HEK293T (cell line): ENCODE measurements around the gene ZNF879.

Source experiments
- ELF4 ChIP-seq: fragments of 450-650 bp; IDR thresholded peaks from 2 replicates; pipeline ENCODE4 v1.6.1; 2017; ENCODE audit warnings: antibody characterized with exemption
- FOXM1 ChIP-seq: fragments of 450-650 bp; IDR thresholded peaks from 2 replicates; pipeline ENCODE4 v1.6.1; 2017; ENCODE audit warnings: mild to moderate bottlenecking, borderline replicate concordance
- L3MBTL2 ChIP-seq: fragments of 450-650 bp; conservative IDR thresholded peaks from 2 replicates; pipeline ENCODE4 v1.6.1; 2016; ENCODE audit warnings: mild to moderate bottlenecking
- ZNF384 ChIP-seq: fragments of 450-650 bp; IDR thresholded peaks from 2 replicates; pipeline ENCODE4 v1.6.1; 2016
- TF ChIP-seq, protein P1 (sequence below): fragments of 450-650 bp; IDR thresholded peaks from 2 replicates; pipeline ENCODE4 v1.6.1; 2016

DNA sequence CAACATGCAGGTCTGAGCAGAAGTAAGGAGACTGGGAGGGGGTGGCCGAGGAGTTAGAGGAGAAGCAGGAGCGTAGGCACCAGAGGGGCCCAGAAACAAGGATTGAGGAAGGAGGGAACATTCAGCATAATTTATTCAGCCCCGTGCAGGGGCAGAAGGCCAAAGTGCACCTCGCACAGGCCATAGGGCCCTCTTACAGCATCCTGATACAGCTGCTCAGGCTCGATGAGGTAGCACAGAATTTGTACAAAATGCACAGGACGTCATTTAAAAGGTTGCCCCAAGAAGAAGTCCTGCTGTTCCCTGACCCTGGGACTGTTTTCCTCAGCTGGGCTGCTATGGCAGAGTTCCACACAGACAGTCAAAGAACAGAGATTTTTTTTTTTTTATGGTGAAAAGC lies 26.4 kb upstream of the ZNF879 start:
- no peak for TF ChIP-seq ZNF384
- TF ChIP-seq L3MBTL2 = no peak
- TF ChIP-seq FOXM1 = no peak
- TF ChIP-seq, protein P1, sequence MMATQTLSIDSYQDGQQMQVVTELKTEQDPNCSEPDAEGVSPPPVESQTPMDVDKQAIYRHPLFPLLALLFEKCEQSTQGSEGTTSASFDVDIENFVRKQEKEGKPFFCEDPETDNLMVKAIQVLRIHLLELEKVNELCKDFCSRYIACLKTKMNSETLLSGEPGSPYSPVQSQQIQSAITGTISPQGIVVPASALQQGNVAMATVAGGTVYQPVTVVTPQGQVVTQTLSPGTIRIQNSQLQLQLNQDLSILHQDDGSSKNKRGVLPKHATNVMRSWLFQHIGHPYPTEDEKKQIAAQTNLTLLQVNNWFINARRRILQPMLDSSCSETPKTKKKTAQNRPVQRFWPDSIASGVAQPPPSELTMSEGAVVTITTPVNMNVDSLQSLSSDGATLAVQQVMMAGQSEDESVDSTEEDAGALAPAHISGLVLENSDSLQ = no peak
- no peak for TF ChIP-seq ELF4
